HEK293T (cell line): ENCODE data around the gene XIST.
"Not testable (repeated sequence)": the region's sequence is repeated elsewhere in the genome, so short reads cannot be mapped to it uniquely, and the experiment has no call there.

Source experiments
- CTCF ChIA-PET: fragments of 350-600 bp; formaldehyde crosslinking; extraction: SDS; loops from one replicate; lab custom pipeline; 2021; ENCODE audit warnings: antibody characterized with exemption, inconsistent platforms; lab: Yijun Ruan, JAX
- POLR2A ChIA-PET: fragments of 350-600 bp; formaldehyde crosslinking; extraction: SDS; loops from one replicate; lab custom pipeline; 2020; ENCODE audit warnings: antibody characterized with exemption, inconsistent platforms; lab: Yijun Ruan, JAX
- DNase-seq: peaks from one replicate; pipeline ENCODE4 v3.0.0; 2012; ENCODE audit warnings: mixed read lengths; ENCODE audit errors: extremely low spot score
- ARNT ChIP-seq: fragments of 450-650 bp; IDR thresholded peaks from 2 replicates; pipeline ENCODE4 v1.6.1; 2017; ENCODE audit warnings: mild to moderate bottlenecking
- BHLHE40 ChIP-seq: fragments of 450-650 bp; IDR thresholded peaks from 2 replicates; pipeline ENCODE4 v1.6.1; 2016; ENCODE audit warnings: mild to moderate bottlenecking, moderate library complexity, borderline replicate concordance
- CTBP1 ChIP-seq: fragments of 450-650 bp; IDR thresholded peaks from 2 replicates; pipeline ENCODE4 v1.6.1; 2016; ENCODE audit warnings: borderline replicate concordance
- ELF4 ChIP-seq: fragments of 450-650 bp; IDR thresholded peaks from 2 replicates; pipeline ENCODE4 v1.6.1; 2017; ENCODE audit warnings: antibody characterized with exemption
- FOXA1 ChIP-seq: fragments of 450-650 bp; IDR thresholded peaks from 2 replicates; pipeline ENCODE4 v1.6.1; 2016; ENCODE audit warnings: mild to moderate bottlenecking
- FOXK2 ChIP-seq: fragments of 450-650 bp; IDR thresholded peaks from 2 replicates; pipeline ENCODE4 v1.6.1; 2016; ENCODE audit warnings: mild to moderate bottlenecking
- FOXM1 ChIP-seq: fragments of 450-650 bp; IDR thresholded peaks from 2 replicates; pipeline ENCODE4 v1.6.1; 2017; ENCODE audit warnings: mild to moderate bottlenecking, borderline replicate concordance
- HDGF ChIP-seq: fragments of 450-650 bp; IDR thresholded peaks from 2 replicates; pipeline ENCODE4 v1.6.1; 2017; ENCODE audit warnings: antibody characterized with exemption, borderline replicate concordance
- L3MBTL2 ChIP-seq: fragments of 450-650 bp; conservative IDR thresholded peaks from 2 replicates; pipeline ENCODE4 v1.6.1; 2016; ENCODE audit warnings: mild to moderate bottlenecking
- LEF1 ChIP-seq: fragments of 450-650 bp; IDR thresholded peaks from 2 replicates; pipeline ENCODE4 v1.6.1; 2017; ENCODE audit warnings: mild to moderate bottlenecking, borderline replicate concordance
- NFRKB ChIP-seq: fragments of 450-650 bp; IDR thresholded peaks from 2 replicates; pipeline ENCODE4 v1.6.1; 2016; ENCODE audit warnings: mild to moderate bottlenecking, moderate library complexity
- SP1 ChIP-seq: fragments of 450-650 bp; IDR thresholded peaks from 2 replicates; pipeline ENCODE4 v1.6.1; 2017
- SUZ12 ChIP-seq: fragments of 450-650 bp; IDR thresholded peaks from 2 replicates; pipeline ENCODE4 v1.6.1; 2016; ENCODE audit warnings: mild to moderate bottlenecking
- TARDBP ChIP-seq: fragments of 450-650 bp; IDR thresholded peaks from 2 replicates; pipeline ENCODE4 v1.6.1; 2016
- ZNF384 ChIP-seq: fragments of 450-650 bp; IDR thresholded peaks from 2 replicates; pipeline ENCODE4 v1.6.1; 2016
- TF ChIP-seq, protein P1 (sequence below): fragments of 450-650 bp; IDR thresholded peaks from 2 replicates; pipeline ENCODE4 v1.6.1; 2016

The XIST gene

DNA sequence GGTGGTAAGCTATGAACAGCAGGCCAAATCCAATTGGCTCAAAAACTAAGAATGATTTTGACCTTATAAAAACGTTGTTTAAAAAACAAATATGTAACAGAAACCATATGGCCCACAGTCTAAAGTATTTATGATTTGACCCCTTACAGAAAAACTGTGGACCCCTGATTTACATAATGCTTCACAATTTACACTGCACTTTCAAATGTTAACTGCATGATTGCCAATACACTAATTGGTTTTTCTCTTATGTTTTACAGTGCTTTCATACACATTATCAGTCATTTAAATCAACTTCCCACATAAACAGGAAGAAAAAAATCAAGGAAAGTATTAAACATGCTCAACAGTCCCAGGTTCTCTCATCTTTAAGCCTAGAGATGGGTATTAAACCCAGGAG lies 26.9 kb downstream of the XIST start:
- POLR2A ChIA-PET, result no interaction called here
- CTCF ChIA-PET, result no interaction called here
- no peak for DNase-seq
- TF ChIP-seq ZNF384, result no peak

DNA sequence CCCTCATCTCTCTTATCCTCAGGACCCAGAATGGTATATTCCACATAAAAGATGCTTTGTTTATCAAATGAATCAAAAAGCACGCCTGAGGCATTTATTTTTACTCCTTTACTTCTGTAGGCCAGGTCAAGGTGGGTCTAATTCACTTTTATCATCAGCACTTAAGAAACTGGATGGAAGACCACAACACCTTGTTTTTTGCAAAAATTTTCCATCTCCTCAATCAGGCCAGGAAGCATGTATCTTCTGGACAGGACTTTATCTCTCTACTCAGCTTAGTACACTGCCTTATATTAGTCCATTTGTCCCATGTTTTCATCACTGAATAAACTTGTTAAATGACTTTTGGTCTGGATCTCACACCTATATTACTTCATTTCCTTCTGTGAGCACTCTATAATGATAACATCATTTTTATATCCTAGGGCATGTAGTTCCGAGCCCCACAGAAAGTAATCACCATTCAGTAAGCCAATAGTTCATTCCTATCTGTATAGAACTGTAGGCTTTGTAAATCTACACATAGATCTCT lies 29.0 kb downstream of the XIST start:
- DNase-seq, result no peak
- TF ChIP-seq, protein P1, sequence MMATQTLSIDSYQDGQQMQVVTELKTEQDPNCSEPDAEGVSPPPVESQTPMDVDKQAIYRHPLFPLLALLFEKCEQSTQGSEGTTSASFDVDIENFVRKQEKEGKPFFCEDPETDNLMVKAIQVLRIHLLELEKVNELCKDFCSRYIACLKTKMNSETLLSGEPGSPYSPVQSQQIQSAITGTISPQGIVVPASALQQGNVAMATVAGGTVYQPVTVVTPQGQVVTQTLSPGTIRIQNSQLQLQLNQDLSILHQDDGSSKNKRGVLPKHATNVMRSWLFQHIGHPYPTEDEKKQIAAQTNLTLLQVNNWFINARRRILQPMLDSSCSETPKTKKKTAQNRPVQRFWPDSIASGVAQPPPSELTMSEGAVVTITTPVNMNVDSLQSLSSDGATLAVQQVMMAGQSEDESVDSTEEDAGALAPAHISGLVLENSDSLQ, result no peak
- TF ChIP-seq SP1 (no peak), NFRKB (no peak), HDGF (no peak), ARNT (no peak), L3MBTL2 (no peak), TARDBP (no peak), FOXK2 (no peak), FOXM1 (no peak)
- POLR2A ChIA-PET, result no interaction called here
- CTCF ChIA-PET, result no interaction called here

DNA sequence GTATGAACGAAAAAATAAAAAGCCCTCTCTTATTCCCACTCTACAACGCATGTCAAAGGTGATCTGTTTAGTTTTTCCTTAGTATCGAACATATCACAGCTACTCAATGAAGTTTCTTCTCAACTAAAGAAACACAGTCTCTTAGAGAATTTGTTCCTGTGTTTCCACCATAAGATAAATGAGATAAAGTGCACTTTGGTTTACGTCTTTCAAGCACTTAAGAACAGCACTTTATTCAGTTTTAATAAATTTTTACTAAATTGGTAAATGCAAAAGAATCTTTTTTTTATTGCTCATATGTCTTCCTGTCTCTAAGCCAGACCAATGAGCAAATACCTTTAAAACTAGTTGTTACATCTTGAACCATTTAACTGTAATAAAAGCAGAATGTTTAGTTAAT lies 29.7 kb downstream of the XIST start:
- no peak for TF ChIP-seq CTBP1
- TF ChIP-seq FOXM1, result no peak
- TF ChIP-seq FOXK2, result no peak
- TF ChIP-seq L3MBTL2, result no peak
- POLR2A ChIA-PET, result no interaction called here
- CTCF ChIA-PET, result no interaction called here
- DNase-seq, result no peak

DNA sequence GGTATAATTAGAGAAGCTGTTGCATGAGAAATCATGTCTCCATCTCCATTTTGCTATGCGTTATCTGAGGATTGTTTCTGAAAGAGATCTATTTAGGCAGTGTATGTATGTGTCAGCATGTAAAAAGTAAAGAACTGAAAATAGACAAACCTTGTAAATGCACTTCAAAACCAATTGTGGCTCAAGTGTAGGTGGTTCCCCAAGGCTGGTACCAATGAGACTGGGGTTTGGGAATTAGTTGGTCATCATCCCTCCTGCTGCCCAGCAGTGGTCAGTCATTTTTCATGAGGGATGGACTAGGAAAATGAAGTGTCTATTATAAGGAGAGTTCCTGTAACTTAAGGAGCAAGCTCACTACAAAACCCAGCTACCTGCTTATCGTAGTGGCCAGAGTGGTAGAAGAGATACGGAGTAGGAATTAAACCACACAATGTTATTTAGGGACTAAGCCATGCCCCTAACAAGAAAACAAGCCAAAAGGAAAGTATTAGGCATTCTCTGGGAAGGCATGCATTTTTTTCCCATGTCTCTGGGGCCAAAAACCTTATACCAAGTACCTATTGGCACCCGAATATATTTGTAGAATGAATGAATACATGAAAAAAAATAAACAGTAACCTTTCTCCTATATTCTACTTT lies 30.5 kb downstream of the XIST start:
- no peak for DNase-seq
- no peak for TF ChIP-seq L3MBTL2
- no peak for TF ChIP-seq FOXK2
- ChIA-PET POLR2A (interaction anchor here (0.6 to 1.3 kb wide), 3 partner anchors 19 to 161 kb away, joined by 3 to 4 read pairs (median 3); no protein-coding TSS in a partner anchor), CTCF (no interaction called here)

DNA sequence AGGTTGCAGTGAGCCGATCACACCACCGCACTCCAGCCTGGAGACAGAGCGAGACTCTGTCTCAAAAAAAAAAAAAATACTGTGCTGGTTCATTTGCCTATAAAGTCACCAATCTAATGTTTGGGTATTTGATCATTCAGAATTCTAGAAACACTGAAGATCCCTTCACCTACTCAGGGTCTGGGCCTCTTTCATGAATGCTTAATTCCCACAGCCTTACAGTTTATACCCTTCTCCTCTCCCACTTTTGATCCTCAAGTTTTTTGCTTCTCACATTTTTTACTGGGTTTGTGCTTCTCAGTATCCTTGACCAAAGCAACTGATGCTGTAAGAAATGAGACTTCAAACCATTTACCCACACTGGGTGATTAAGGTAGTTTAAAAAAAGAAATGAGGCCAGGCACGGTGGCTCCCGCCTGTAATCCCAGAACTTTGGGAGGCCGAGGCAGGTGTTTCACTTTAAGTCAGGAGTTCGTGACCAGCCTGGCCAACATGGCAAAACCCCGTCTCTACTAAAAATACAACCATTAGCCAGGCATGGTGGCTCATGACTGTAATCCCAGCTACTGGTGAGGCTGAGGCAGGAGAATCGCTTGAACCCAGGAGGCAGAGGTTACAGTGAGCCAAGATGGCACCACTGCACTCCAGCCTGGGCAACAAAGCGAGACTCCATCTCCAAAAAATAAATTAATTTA lies 32.5 kb downstream of the XIST start:
- TF ChIP-seq ZNF384, result peak; percentile 10; the same call in 1 of the 2 replicates
- DNase-seq, POLR2A ChIA-PET, CTCF ChIA-PET: not testable (repeated sequence)

DNA sequence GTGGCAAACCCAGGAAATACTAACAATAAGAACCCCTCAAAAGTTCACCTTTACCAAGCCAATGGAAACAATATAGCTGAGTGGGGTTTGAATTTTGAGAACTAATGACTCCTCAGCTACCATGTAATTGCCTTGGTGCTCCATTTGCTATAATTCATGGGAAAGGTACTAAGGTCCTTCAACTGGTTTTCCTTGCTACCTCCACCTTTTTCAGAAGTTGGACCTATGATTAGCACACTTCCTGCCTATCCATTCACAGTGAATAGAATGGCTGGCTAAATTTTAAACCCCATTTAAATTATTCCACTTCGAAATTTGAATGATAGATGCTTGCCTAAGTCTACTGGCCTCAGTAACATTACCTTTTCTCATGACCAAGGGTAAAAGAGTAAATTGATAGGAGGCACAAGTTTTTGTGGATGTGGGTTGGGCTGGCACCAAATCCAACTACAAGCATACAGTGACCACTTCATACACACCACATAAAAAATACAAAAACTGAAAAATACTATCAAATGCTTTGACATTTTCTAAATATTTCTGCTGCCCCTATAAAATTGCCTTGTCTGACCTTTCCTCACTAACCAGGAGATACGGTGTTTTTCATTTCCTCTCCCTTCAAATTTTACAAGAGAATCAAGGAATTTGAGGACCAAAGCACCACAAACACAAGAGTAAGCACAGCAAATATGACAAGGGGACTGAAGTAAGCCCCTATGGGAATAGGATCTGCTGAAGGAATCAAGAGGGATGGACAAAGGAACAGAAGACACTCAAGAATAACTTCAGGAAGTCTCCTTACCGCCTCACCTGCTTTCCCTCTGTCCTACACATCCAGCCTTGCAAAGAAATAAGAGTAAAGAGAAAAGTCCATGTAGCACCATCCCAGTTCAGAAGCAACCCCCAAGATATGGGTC lies 34.1 kb downstream of the XIST start:
- POLR2A ChIA-PET, result no interaction called here

DNA sequence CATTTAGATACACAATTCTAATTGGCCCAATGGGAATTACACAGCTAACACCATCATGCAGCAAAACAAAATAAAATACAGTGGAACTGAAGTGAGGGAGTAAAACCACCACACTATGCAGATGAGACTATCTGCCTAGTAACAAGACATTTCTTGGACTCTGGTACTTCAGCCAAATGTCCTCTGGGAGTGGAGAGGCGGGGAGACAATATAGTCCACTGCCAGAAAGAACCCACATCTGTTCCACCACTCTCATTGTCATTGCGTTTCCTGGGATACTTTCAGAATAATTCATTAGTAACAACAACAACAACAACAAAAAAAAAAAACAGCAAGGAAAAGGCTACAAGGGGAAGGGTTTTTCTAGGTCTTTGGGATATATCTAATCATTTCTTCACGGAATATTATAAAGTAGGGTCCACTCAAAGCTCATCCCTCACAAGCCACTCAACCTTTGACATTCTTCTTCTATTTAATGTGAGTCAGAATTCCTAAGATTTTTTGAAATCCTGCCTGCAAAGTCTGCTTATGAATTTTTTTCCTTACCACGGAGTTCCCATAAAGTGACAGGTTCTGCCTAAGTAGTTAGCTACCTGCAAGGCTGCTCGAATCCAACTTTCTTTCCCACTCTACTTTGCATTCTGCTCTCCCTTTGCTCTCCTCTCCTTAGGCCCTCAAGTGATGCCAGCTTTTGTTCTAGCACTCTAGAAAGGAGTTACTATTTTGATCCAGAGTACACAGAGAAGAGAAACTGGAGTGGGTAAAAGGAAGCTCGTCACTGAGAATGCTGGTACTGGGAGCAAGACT lies 34.9 kb downstream of the XIST start:
- no peak for DNase-seq
- POLR2A ChIA-PET, result no interaction called here
- CTCF ChIA-PET, result interaction anchor here (0.7 kb wide), 1 partner anchor 30 kb away, joined by 4 read pairs; no protein-coding TSS in a partner anchor
- TF ChIP-seq ZNF384 (peak; percentile 72; the same call in 1 of the 2 replicates), FOXM1 (no peak)

More for the DNA sequence above, 34.1 kb downstream of the XIST start:
- no peak for DNase-seq
- CTCF ChIA-PET, result interaction anchor here (0.7 kb wide), 1 partner anchor 31 kb away, joined by 4 read pairs; no protein-coding TSS in a partner anchor
- no peak for TF ChIP-seq NFRKB
- TF ChIP-seq ARNT, result no peak
- no peak for TF ChIP-seq SUZ12
- no peak for TF ChIP-seq HDGF
- TF ChIP-seq TARDBP, result no peak
- no peak for TF ChIP-seq ZNF384
- no peak for TF ChIP-seq FOXM1

DNA sequence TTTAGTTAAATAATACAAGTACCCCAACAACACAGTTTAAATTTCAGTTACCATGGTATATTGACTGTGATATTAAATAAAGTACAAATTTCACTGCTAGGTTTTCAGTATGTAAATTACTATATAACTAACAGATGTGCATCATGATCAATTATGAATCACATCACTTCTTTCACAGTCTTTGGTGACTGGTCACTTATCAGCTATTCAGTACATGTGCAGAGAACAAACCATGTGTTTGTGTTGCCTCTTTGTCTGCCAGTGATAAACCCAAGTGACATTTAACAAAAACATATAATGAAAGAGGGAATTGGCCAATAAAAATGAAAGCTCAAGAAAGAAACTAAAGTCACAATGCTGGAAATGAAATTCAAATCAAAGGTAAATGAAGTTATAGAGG lies 40.3 kb downstream of the XIST start:
- CTCF ChIA-PET, result no interaction called here
- TF ChIP-seq, protein P1, result no peak
- TF ChIP-seq SUZ12 (no peak), TARDBP (no peak), LEF1 (no peak), CTBP1 (no peak), BHLHE40 (no peak), ELF4 (no peak), FOXK2 (no peak), ARNT (no peak), FOXA1 (no peak), HDGF (no peak), L3MBTL2 (no peak), ZNF384 (no peak)
- POLR2A ChIA-PET, result no interaction called here
- no peak for DNase-seq

DNA sequence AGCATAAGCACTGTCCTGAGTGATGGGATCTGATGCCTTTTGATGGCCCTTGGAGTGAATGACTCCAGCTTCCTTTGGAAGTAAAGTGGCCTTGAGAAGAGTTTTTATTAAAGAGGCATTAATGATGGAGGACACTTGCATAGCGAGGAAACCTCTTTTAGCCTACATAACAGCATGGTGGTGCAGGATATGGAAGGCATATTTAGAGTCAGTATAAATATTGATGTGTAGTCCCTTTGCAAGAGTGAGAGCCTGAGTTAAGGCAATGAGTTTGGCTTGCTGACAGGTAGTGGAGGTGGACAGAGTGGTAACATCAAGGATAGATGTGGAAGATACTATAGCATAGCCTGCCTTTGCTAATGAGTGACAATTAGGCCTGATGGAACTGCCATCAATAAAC lies 48.4 kb downstream of the XIST start:
- POLR2A ChIA-PET, CTCF ChIA-PET, DNase-seq: not testable (repeated sequence)
